ENCODE results near the gene ZNF436. TPM values are rescaled to one million over a fixed set of nuclear protein-coding genes. Genes with fewer than 3 reads are reported as not detected.

The ZNF436 gene
- polyA plus RNA-seq (2013, experiment 1 of 2): 10.9 TPM
- 10.8 TPM for polyA plus RNA-seq (2013, experiment 2 of 2)

DNA sequence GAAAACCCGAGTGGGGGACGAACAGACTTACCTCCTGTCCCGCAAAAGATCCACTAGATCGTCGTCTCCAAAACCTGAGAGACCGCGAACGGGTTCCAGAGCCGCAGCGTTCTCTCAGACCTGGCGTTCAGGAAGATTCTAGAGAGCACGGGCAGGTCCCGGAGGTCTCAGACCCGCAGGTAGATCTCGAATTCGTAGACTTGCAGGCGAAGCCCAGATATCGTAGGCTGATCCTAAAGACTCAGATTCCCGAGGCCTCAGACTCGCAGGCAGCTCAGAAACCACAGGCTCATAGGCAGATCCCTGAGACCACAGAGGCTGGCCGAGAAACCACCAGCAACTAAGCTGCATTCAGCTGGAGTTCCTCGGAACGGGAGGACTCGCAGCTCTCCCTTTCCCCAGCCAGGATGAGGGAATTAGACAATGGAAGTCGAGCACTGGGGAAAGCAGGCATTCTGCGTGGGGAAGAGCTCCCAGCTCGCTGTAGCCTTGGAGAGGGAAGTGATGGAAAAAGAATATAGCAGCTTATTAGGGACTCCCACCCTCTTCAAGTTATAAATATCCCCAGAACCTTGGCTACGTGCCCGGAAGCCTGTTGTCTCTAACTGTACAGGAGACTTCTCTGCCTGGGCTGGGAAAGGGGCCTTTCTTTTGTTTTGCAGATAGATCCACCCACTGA is at the start of gene ZNF436:
TSS of gene ZNF436 (minus strand) at position 502 of the 679 bp plus-strand sequence. CDS start 1,831 bp downstream, outside the sequence.
- DNase-seq: peak; percentile 93
- Histone ChIP-seq H2BK15ac (ENCODE audit: low read depth, poor library complexity, severe bottlenecking) (peak within 1 kb of the TSS; percentile 84), H3K14ac (ENCODE audit: low read length in 2 of 2) (peak within 1 kb of the TSS; percentile 19 to 99), H3K23ac (ENCODE audit: low read length in 2 of 2) (peak within 1 kb of the TSS in 1 of 2 experiments; percentile 99), H2BK12ac (ENCODE audit: low read length in 2 of 2) (peak within 1 kb of the TSS; percentile 84 to 91), H3K18ac (ENCODE audit: low read depth in 1 of 2, low read length in 2 of 2) (peak within 1 kb of the TSS; percentile 95 to 99), H3K9me3 (ENCODE audit: control insufficient read depth, low read length) (peaks cover 12% of the 10 kb centered on the region), H2BK5ac (ENCODE audit: low read depth, low read length, poor library complexity, severe bottlenecking) (peak within 1 kb of the TSS; percentile 84), H3K9ac (ENCODE audit: low read length) (peak within 1 kb of the TSS; percentile 99), H4K8ac (ENCODE audit: low read length) (peak within 1 kb of the TSS; percentile 94), H2AFZ (ENCODE audit: low read depth, low read length) (peak within 1 kb of the TSS; percentile 86), H3K4me3 (ENCODE audit: insufficient read depth in 1 of 2, low read depth in 1 of 2, low read length in 2 of 2) (peak within 1 kb of the TSS; percentile 86 to 92), H3K4me1 (ENCODE audit: control insufficient read depth, insufficient read depth, low read depth, low read length) (peaks cover 20% of the 10 kb centered on the region), H4K91ac (ENCODE audit: low read length) (peak within 1 kb of the TSS; percentile 77), H2BK120ac (ENCODE audit: low read depth, low read length) (peak within 1 kb of the TSS; percentile 56), H3K27me3 (ENCODE audit: control insufficient read depth in 1 of 2, insufficient read depth in 1 of 2, low read length in 2 of 2) (no peaks in the 10 kb centered on the region), H3K27ac (ENCODE audit: low read length, poor library complexity, severe bottlenecking) (peak within 1 kb of the TSS; percentile 100), H3K4ac (ENCODE audit: low read depth in 1 of 2, low read length in 2 of 2) (peak within 1 kb of the TSS; percentile 90 to 99), H3K79me1 (replicated peaks; ENCODE audit: low read length, poor library complexity, severe bottlenecking) (peaks cover 18% of the 10 kb centered on the region), H2AK5ac (ENCODE audit: low read length, severe bottlenecking) (peak within 1 kb of the TSS; percentile 84), H3K4me2 (ENCODE audit: low read length, poor library complexity, severe bottlenecking) (peak within 1 kb of the TSS; percentile 97), H3K36me3 (ENCODE audit: control insufficient read depth in 1 of 2, insufficient read depth in 2 of 2, low read depth in 1 of 2, low read length in 2 of 2) (peaks cover 16 to 44% of the 10 kb centered on the region in 2 experiments)
- WGBS: 4% methylated on average over 26 of the region's 29 CpGs

DNA sequence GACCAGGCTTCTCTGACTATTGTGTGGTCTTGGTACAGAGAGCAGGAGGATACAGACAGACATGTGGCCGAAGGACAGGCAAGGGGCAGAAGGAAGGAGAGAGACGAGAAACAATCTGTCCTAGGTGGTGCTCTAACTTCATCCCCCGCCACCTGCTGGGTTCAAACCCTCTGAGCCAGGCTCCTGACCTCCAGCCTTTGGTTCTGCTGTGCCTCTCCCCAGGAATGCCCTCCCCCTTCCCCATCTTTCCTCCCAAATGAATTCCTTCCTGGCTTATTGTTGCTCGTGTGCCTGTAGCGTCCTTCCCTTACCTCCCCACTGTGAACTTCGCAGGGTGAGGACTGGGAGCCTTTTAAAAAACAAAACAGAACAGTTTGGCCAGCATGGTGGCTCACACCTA is 49.5 kb upstream of the ZNF436 start:
- H3K18ac ChIP-seq (ENCODE audit: low read depth in 1 of 2, low read length in 2 of 2): peak overlapping the region in 1 of 2 experiments; percentile 30
- peaks cover 2% of the 10 kb centered on the region for H3K79me1 ChIP-seq (replicated peaks; ENCODE audit: low read length, poor library complexity, severe bottlenecking)
- no peak for DNase-seq
- peaks cover 0 to 21% of the 10 kb centered on the region in 2 experiments for H3K36me3 ChIP-seq (ENCODE audit: control insufficient read depth in 1 of 2, insufficient read depth in 2 of 2, low read depth in 1 of 2, low read length in 2 of 2)
- H3K27ac ChIP-seq (ENCODE audit: low read length, poor library complexity, severe bottlenecking): no peak overlapping the region
- no peak overlapping the region for H4K91ac ChIP-seq (ENCODE audit: low read length)
- H2BK5ac ChIP-seq (ENCODE audit: low read depth, low read length, poor library complexity, severe bottlenecking): no peak overlapping the region
- H2BK12ac ChIP-seq (ENCODE audit: low read length in 2 of 2): peak overlapping the region in 1 of 2 experiments; percentile 56
- no peaks in the 10 kb centered on the region for H3K27me3 ChIP-seq (ENCODE audit: control insufficient read depth in 1 of 2, insufficient read depth in 1 of 2, low read length in 2 of 2)
- WGBS: 62% methylated on average over 6 of the region's 6 CpGs
- no peak overlapping the region for H4K8ac ChIP-seq (ENCODE audit: low read length)
- H2BK120ac ChIP-seq (ENCODE audit: low read depth, low read length): no peak overlapping the region
- no peak overlapping the region for H3K14ac ChIP-seq (ENCODE audit: low read length in 2 of 2)
- no peak overlapping the region for H3K4ac ChIP-seq (ENCODE audit: low read depth in 1 of 2, low read length in 2 of 2)
- H2AK5ac ChIP-seq (ENCODE audit: low read length, severe bottlenecking): peak overlapping the region; percentile 35
- H3K4me2 ChIP-seq (ENCODE audit: low read length, poor library complexity, severe bottlenecking): no peak overlapping the region
- H3K9me3 ChIP-seq (ENCODE audit: control insufficient read depth, low read length): no peaks in the 10 kb centered on the region
- no peak overlapping the region for H2AFZ ChIP-seq (ENCODE audit: low read depth, low read length)
- peak overlapping the region; percentile 30 for H2BK15ac ChIP-seq (ENCODE audit: low read depth, poor library complexity, severe bottlenecking)
- no peak overlapping the region for H3K4me3 ChIP-seq (ENCODE audit: insufficient read depth in 1 of 2, low read depth in 1 of 2, low read length in 2 of 2)
- H3K23ac ChIP-seq (ENCODE audit: low read length in 2 of 2): no peak overlapping the region
- H3K9ac ChIP-seq (ENCODE audit: low read length): no peak overlapping the region
- H3K4me1 ChIP-seq (ENCODE audit: control insufficient read depth, insufficient read depth, low read depth, low read length): peaks cover 24% of the 10 kb centered on the region

DNA sequence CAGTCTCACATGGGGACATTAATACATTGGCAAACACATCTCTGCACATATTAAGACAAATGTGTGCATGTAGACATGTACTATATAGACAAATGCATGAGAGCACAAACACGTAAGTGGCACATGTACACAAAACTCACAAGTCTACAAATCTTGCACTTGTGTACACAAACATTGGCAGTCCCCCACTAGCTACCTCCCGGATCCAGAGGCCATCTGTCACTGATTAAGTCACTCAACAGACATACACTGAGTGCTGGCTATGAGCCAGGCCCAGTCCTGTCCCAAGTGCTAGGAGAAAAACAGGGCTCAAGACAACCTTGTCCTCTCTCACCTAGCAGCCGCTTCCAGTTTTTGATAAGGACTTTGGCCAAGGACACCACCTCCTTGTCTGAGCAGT is 47.9 kb upstream of the ZNF436 start:
- Histone ChIP-seq H3K23ac (ENCODE audit: low read length in 2 of 2) (no peak overlapping the region), H3K36me3 (ENCODE audit: control insufficient read depth in 1 of 2, insufficient read depth in 2 of 2, low read depth in 1 of 2, low read length in 2 of 2) (peaks cover 0 to 21% of the 10 kb centered on the region in 2 experiments), H2AK5ac (ENCODE audit: low read length, severe bottlenecking) (no peak overlapping the region), H2BK120ac (ENCODE audit: low read depth, low read length) (no peak overlapping the region), H3K4me1 (ENCODE audit: control insufficient read depth, insufficient read depth, low read depth, low read length) (peaks cover 12% of the 10 kb centered on the region), H3K4me2 (ENCODE audit: low read length, poor library complexity, severe bottlenecking) (no peak overlapping the region), H3K27ac (ENCODE audit: low read length, poor library complexity, severe bottlenecking) (no peak overlapping the region), H2BK12ac (ENCODE audit: low read length in 2 of 2) (peak overlapping the region in 1 of 2 experiments; percentile 23), H3K14ac (ENCODE audit: low read length in 2 of 2) (no peak overlapping the region), H3K79me1 (replicated peaks; ENCODE audit: low read length, poor library complexity, severe bottlenecking) (peaks cover 2% of the 10 kb centered on the region), H4K8ac (ENCODE audit: low read length) (no peak overlapping the region), H3K9me3 (ENCODE audit: control insufficient read depth, low read length) (no peaks in the 10 kb centered on the region), H2AFZ (ENCODE audit: low read depth, low read length) (no peak overlapping the region), H3K18ac (ENCODE audit: low read depth in 1 of 2, low read length in 2 of 2) (peak overlapping the region in 1 of 2 experiments; percentile 28), H3K27me3 (ENCODE audit: control insufficient read depth in 1 of 2, insufficient read depth in 1 of 2, low read length in 2 of 2) (no peaks in the 10 kb centered on the region), H2BK15ac (ENCODE audit: low read depth, poor library complexity, severe bottlenecking) (no peak overlapping the region), H3K4me3 (ENCODE audit: insufficient read depth in 1 of 2, low read depth in 1 of 2, low read length in 2 of 2) (no peak overlapping the region), H3K4ac (ENCODE audit: low read depth in 1 of 2, low read length in 2 of 2) (no peak overlapping the region), H3K9ac (ENCODE audit: low read length) (no peak overlapping the region), H2BK5ac (ENCODE audit: low read depth, low read length, poor library complexity, severe bottlenecking) (no peak overlapping the region), H4K91ac (ENCODE audit: low read length) (no peak overlapping the region)
- peak; percentile 37 for DNase-seq
- 63% methylated on average over 3 of the region's 3 CpGs for whole genome bisulfite sequencing

DNA sequence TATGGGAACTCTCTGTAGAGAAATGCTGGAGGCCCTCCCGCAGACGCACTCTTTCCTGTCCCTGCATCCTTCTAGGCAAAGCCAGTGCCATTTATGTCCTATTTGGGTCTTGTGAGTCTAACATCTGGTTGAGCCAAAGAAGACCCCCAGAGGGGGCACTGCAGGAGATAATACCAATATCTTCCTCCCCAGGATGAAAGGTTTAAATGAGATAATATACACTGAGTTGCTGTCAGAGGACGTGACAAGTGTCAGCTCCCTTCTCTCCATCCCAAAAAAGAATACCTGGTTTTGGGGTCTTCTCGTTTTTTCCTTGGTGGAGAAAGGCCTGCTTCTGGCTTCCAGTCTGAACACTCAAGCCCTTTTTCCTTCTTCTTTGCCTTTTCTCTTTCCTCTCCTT is 47.3 kb upstream of the ZNF436 start:
- 83% methylated on average over 4 of the region's 4 CpGs for WGBS
- no peak overlapping the region for H2BK12ac ChIP-seq (ENCODE audit: low read length in 2 of 2)
- no peak for DNase-seq

More for the DNA sequence above, 47.3 kb upstream of the ZNF436 start:
- no peak overlapping the region for H3K9ac ChIP-seq (ENCODE audit: low read length)
- no peak overlapping the region for H2AK5ac ChIP-seq (ENCODE audit: low read length, severe bottlenecking)
- H4K8ac ChIP-seq (ENCODE audit: low read length): no peak overlapping the region
- H3K27ac ChIP-seq (ENCODE audit: low read length, poor library complexity, severe bottlenecking): no peak overlapping the region
- no peak overlapping the region for H2BK5ac ChIP-seq (ENCODE audit: low read depth, low read length, poor library complexity, severe bottlenecking)
- H3K18ac ChIP-seq (ENCODE audit: low read depth in 1 of 2, low read length in 2 of 2): no peak overlapping the region
- H2BK120ac ChIP-seq (ENCODE audit: low read depth, low read length): no peak overlapping the region
- H3K27me3 ChIP-seq (ENCODE audit: control insufficient read depth in 1 of 2, insufficient read depth in 1 of 2, low read length in 2 of 2): no peaks in the 10 kb centered on the region
- H3K36me3 ChIP-seq (ENCODE audit: control insufficient read depth in 1 of 2, insufficient read depth in 2 of 2, low read depth in 1 of 2, low read length in 2 of 2): peaks cover 0 to 21% of the 10 kb centered on the region in 2 experiments
- no peak overlapping the region for H2BK15ac ChIP-seq (ENCODE audit: low read depth, poor library complexity, severe bottlenecking)
- H4K91ac ChIP-seq (ENCODE audit: low read length): no peak overlapping the region
- H3K4me2 ChIP-seq (ENCODE audit: low read length, poor library complexity, severe bottlenecking): no peak overlapping the region
- H2AFZ ChIP-seq (ENCODE audit: low read depth, low read length): no peak overlapping the region
- H3K79me1 ChIP-seq (replicated peaks; ENCODE audit: low read length, poor library complexity, severe bottlenecking): peaks cover 2% of the 10 kb centered on the region
- no peak overlapping the region for H3K4me3 ChIP-seq (ENCODE audit: insufficient read depth in 1 of 2, low read depth in 1 of 2, low read length in 2 of 2)
- H3K4me1 ChIP-seq (ENCODE audit: control insufficient read depth, insufficient read depth, low read depth, low read length): peaks cover 7% of the 10 kb centered on the region
- H3K23ac ChIP-seq (ENCODE audit: low read length in 2 of 2): no peak overlapping the region
- H3K4ac ChIP-seq (ENCODE audit: low read depth in 1 of 2, low read length in 2 of 2): no peak overlapping the region
- H3K14ac ChIP-seq (ENCODE audit: low read length in 2 of 2): no peak overlapping the region
- no peaks in the 10 kb centered on the region for H3K9me3 ChIP-seq (ENCODE audit: control insufficient read depth, low read length)
